Measurements from ENCODE around the gene ADAMTS12.
"Not testable (repeated sequence)": the region's sequence is repeated elsewhere in the genome, so short reads cannot be mapped to it uniquely, and the experiment has no call there.

DNA sequence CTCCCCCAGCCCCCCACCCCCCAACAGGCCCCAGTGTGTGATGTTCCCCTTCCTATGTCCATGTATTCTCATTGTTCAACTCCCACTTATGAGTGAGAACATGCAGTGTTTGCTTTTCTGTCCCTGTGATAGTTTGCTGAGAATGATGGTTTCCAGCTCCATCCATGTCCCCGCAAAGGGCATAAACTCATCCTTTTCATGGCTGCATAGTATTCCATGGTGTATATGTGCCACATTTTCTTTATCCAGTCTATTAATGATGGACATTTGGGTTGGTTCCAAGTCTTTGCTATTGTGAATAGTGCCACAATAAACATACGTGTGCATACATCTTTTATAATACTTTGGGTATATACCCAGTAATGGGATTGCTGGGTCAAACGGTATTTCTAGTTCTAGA lies 23.1 kb upstream of the ADAMTS12 start:
- TF ChIP-seq EZH2 (IDR thresholded peaks at IDR 0.05; ENCODE audit: insufficient read depth, poor library complexity, severe bottlenecking); EZH2phosphoT487 (IDR thresholded peaks at IDR 0.05; ENCODE audit: insufficient read depth, low read depth): not testable (repeated sequence)

Measured in GM23248 (cell line).